Measurements from ENCODE around the gene CFAP77. TPM values are rescaled to one million over a fixed set of nuclear protein-coding genes. Genes with fewer than 3 reads are reported as not detected.

Gene CFAP77
- total RNA-seq, 4 donors from 2014 or later, result 0.66 TPM; not detected in 3

DNA sequence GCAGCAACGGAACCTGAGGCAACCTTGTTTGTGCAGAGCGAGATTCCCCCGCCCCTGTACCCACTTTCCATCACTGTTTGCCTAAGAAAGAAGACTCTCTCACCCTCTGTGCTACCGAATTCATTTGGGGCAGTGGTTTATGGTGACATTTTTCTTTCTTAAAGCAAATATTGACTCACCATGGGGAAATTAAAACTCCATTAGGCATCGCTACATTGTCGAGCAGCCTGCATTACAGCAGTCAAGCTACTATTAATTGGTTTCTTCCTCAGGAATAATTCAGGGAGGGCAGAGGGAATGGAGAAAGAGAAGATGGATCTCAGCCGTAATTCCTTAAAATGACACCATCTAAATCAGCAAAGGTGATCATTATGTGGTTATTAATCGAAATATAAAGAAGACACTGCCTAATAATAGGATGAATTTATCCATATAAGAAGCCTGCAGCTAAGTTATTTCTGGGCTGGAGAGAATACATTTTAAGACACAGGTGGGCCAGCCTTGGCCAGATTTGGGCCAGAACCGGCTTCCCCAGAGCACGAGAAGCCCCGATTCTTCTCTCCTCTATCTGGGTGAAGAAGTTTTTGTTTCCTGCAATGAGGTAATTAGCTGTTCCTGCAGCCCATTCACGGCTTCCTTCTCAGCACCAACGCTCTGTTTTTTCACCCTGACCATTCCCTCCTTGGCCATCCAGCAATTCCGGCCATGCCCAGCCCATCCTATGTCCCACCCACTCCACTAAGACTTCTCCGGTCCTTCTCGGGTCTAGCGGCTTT lies 16.8 kb downstream of the CFAP77 start:
- no peak for DNase-seq (ENCODE audit: low spot score in 2 of 2)
- H3K27me3 ChIP-seq, result peaks cover 0 to 82% of the 10 kb centered on the region in 2 donors
- no peaks in the 10 kb centered on the region for H3K36me3 ChIP-seq
- no peak overlapping the region for H3K27ac ChIP-seq
- H3K4me1 ChIP-seq, result no peaks in the 10 kb centered on the region
- no peak for TF ChIP-seq CTCF (IDR thresholded peaks at IDR 0.05)
- no peak overlapping the region for H3K4me3 ChIP-seq
- no peaks in the 10 kb centered on the region for H3K9me3 ChIP-seq
- WGBS, 2 donors, result 35 to 42% methylated on average over 17 of the region's 17 CpGs

DNA sequence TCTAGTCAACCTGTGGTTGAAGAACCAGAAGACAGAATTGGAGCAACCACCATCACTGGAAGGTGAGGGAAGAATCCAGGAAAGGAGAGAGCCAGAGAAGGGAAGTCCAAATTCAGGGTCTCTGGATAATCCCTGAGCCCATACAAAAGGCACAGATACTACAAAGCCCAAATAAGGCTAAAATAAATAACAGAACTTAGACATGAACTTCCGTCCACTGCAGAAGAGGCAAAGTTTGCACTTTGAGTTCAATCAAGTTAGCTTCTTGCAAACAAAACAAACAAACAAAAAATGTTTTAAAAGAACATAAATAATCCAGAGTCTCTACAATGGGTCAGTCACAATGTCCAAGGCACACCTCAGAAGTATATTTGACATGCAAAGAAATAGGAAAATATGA lies 21.0 kb downstream of the CFAP77 start:
- TF ChIP-seq CTCF (IDR thresholded peaks at IDR 0.05) (no peak), EP300 (IDR thresholded peaks at IDR 0.05) (no peak), POLR2A (IDR thresholded peaks at IDR 0.05) (no peak)
- Histone ChIP-seq H3K4me1 (no peaks in the 10 kb centered on the region), H3K9me3 (no peaks in the 10 kb centered on the region), H3K36me3 (no peaks in the 10 kb centered on the region), H3K27me3 (peaks cover 0 to 74% of the 10 kb centered on the region in 2 donors), H3K4me3 (no peak overlapping the region), H3K27ac (no peak overlapping the region)
- 74 to 84% methylated on average over 1 of the region's 1 CpG for WGBS, 2 donors
- DNase-seq (ENCODE audit: low spot score in 2 of 2), result no peak

DNA sequence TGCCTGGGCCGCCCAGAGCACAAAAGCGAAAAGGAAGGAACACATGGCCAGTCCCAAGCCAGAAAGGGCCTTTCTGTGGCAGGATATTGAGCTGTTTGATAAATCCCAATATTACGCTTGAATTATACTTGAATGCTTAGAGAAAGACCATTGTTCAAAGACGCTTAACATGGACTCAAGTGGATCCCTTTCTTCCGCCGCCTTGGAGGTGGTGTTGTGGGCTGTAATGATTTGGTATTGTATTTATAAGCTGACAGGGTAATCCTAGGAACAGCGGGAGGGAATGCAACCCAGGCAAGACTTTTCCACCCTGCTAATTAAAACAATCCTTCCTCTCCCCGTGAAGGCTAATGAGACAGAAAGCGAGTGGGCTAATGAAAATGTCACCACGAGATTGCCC lies 24.9 kb downstream of the CFAP77 start:
- TF ChIP-seq CTCF (IDR thresholded peaks at IDR 0.05), result no peak
- TF ChIP-seq POLR2A (IDR thresholded peaks at IDR 0.05), result no peak
- TF ChIP-seq EP300 (IDR thresholded peaks at IDR 0.05), result no peak
- H3K27ac ChIP-seq, result no peak overlapping the region
- H3K27me3 ChIP-seq, result peaks cover 0 to 45% of the 10 kb centered on the region in 2 donors
- no peak for DNase-seq (ENCODE audit: low spot score in 2 of 2)
- H3K4me1 ChIP-seq, result no peaks in the 10 kb centered on the region
- H3K9me3 ChIP-seq, result no peaks in the 10 kb centered on the region
- WGBS, 2 donors, result 28 to 37% methylated on average over 10 of the region's 10 CpGs
- H3K36me3 ChIP-seq, result no peaks in the 10 kb centered on the region
- no peak overlapping the region for H3K4me3 ChIP-seq

- H3K36me3 ChIP-seq, result no peaks in the 10 kb centered on the region
- H3K27ac ChIP-seq, result no peak overlapping the region
- 78 to 80% methylated on average over 4 of the region's 4 CpGs for WGBS, 2 donors
- H3K27me3 ChIP-seq, result peaks cover 0 to 55% of the 10 kb centered on the region in 2 donors
- H3K9me3 ChIP-seq, result no peaks in the 10 kb centered on the region
- no peak for DNase-seq (ENCODE audit: low spot score in 2 of 2)
- no peak overlapping the region for H3K4me3 ChIP-seq
- TF ChIP-seq EP300 (IDR thresholded peaks at IDR 0.05), result no peak
- TF ChIP-seq POLR2A (IDR thresholded peaks at IDR 0.05), result no peak
- TF ChIP-seq CTCF (IDR thresholded peaks at IDR 0.05), result no peak
- H3K4me1 ChIP-seq, result no peaks in the 10 kb centered on the region
These were observed 29.1 kb downstream of the CFAP77 start for GRCh38 chr9:132439153-132439552.

DNA sequence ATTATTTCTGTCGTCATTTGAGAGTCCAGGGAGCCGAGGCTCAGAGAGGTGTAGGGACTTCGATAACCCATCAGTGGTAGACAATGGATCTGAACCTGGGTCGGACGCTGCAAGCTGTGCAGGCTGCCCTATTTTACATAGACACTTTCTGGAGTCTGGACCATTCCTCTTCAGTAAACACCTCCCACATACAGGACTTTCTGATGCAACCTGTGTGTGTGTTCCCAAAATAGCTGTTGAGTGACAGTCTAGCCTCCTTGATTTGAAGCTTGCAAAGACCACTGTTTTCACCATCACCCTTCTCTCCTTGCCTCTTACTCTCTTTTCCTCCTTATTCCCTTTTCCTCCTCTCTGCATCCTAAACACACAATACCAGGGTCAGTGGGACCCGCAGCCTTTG lies 30.7 kb downstream of the CFAP77 start:
- H3K27ac ChIP-seq, result no peak overlapping the region
- no peaks in the 10 kb centered on the region for H3K9me3 ChIP-seq
- no peak for DNase-seq (ENCODE audit: low spot score in 2 of 2)
- H3K4me3 ChIP-seq, result no peak overlapping the region
- TF ChIP-seq EP300 (IDR thresholded peaks at IDR 0.05), result no peak
- TF ChIP-seq CTCF (IDR thresholded peaks at IDR 0.05), result no peak
- no peak for TF ChIP-seq POLR2A (IDR thresholded peaks at IDR 0.05)
- WGBS, 2 donors, result 68% methylated on average over 6 of the region's 6 CpGs
- peaks cover 0 to 57% of the 10 kb centered on the region in 2 donors for H3K27me3 ChIP-seq
- no peaks in the 10 kb centered on the region for H3K36me3 ChIP-seq
- H3K4me1 ChIP-seq, result no peaks in the 10 kb centered on the region
